Activated CD4-positive, alpha-beta T cell treated with anti-CD3 and anti-CD28 coated beads, Interleukin-2, amount 10 ng/mL, durations not matched to agents 7 days and 5 days (primary cell): ENCODE measurements around the gene NECTIN4. TPM values are rescaled to one million over a fixed set of nuclear protein-coding genes. Genes with fewer than 3 reads are reported as not detected.

ENCODE experiments used
- CTCF ChIA-PET: fragments of 350-600 bp; sonication (Branson Sonifier 250); formaldehyde crosslinking; loops from one replicate; lab custom pipeline; 2021; ENCODE audit warnings: antibody characterized with exemption; lab: Charles Lee
- POLR2A ChIA-PET: fragments of 350-600 bp; sonication (Branson Sonifier 250); formaldehyde crosslinking; loops from one replicate; lab custom pipeline; 2021; ENCODE audit warnings: antibody characterized with exemption; lab: Charles Lee
- DNase-seq: peaks from one replicate; pipeline ENCODE4 v3.0.0-alpha.2; 2020
- H3K27ac Mint-ChIP-seq: one replicate; pipeline ENCODE4 v1.8.0; 2021; ENCODE audit warnings: mild to moderate bottlenecking, moderate library complexity, mixed read lengths
- H3K27me3 Mint-ChIP-seq: one replicate; pipeline ENCODE4 v1.8.0; 2021; ENCODE audit warnings: mixed read lengths
- H3K36me3 Mint-ChIP-seq: one replicate; pipeline ENCODE4 v1.8.0; 2021; ENCODE audit warnings: low read depth, mixed read lengths
- H3K4me1 Mint-ChIP-seq: one replicate; pipeline ENCODE4 v1.8.0; 2021; ENCODE audit warnings: mixed read lengths
- H3K4me3 Mint-ChIP-seq: one replicate; pipeline ENCODE4 v1.8.0; 2021; ENCODE audit warnings: mild to moderate bottlenecking, moderate library complexity, mixed read lengths
- H3K9me3 Mint-ChIP-seq: one replicate; pipeline ENCODE4 v1.8.0; 2021; ENCODE audit warnings: mixed read lengths
- total RNA-seq, 2 experiments: library from RNA; stranded (reverse); gene quantifications; one replicate each; pipeline ENCODE4 v1.2.3, GENCODE V29; 2021

The NECTIN4 gene
- total RNA-seq, 2 experiments from 2014 or later, result 0.15 TPM; not detected in 1

DNA sequence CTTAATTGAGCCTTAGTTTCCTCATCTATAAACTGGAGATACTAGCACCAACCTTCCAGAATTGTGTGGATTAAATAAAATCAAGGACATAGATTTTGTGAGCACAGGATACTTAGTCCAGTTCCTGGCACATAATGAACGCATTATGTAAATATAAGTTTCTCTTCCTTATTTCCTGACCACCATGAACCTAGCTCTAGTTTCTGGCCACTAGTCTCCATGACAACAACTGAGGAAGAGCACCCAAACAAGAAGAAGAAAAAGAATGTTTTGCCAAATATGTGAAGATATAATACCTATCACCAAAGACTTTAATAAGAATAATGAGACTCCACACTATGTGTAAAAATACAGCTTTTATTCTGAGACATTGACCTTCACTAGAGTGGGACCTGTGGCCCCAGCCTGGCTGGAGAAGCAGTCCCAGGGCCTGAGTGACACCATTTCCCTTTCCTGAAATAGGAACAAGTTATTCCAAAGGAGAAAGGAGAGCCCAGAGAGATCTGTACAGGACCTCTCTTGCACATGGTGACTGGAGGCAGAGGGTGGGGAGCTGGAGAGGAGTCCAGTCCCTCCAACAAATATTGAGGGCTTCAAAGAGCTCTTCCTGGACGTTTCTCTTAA, 42.6 kb downstream of the NECTIN4 start:
- H3K4me3 Mint-ChIP-seq, result peak overlapping the region; percentile 79
- no peak for DNase-seq
- POLR2A ChIA-PET, result interaction anchor here (0.8 to 2.0 kb wide), 4 partner anchors 15 to 269 kb away, joined by 3 to 8 read pairs (median 4); partner anchors contain the start of gene F11R
- peaks cover 66% of the 10 kb centered on the region for H3K36me3 Mint-ChIP-seq
- no peaks in the 10 kb centered on the region for H3K9me3 Mint-ChIP-seq
- peaks cover 45% of the 10 kb centered on the region for H3K4me1 Mint-ChIP-seq
- CTCF ChIA-PET, result interaction anchor here (0.9 to 4.9 kb wide), 10 partner anchors 8 to 109 kb away, joined by 3 to 50 read pairs (median 4); partner anchors contain the start of genes ARHGAP30, F11R, KLHDC9 and TSTD1
- peak overlapping the region; percentile 97 for H3K27ac Mint-ChIP-seq
- no peaks in the 10 kb centered on the region for H3K27me3 Mint-ChIP-seq

DNA sequence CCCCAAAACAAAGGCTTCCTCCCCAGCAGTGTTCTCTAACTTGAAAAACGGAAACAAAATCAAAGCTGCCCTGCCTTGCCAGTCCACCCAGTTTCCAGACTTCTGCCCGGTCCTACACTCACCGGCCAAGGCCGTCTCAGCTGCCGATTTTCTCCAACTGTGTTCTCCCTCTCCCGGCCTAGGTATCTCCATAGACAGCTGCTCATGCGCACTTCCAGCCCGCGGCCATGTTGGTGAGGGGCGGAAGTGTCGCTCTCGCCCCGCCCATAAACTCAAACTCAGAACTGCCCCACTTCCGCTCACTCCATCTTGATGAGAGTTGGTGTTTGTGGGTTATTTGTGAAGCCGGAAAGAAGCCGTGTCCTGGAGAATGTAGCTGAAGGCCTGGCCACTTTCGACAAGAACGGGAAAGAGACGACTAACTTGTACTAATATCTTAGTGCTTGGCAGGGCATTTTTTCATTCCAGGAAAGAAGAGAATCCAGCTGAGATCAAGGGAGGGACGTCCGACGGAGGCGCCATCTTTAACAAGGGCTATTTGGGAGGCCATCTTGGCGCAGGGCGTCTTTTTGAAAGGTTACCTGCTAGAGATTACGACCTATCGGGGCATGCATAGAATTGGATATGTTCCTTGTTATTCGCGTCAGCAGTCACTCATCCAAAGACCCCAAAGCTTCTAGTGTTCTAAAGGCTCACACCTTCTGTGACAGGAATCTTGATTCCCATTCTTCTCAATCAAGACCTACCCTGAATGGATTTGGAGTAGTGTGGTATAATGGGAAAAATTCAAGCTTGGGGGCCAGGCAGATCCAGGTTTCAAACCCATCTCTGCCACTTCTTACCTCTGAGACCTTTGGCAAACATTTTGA, 43.4 kb downstream of the NECTIN4 start, which contains the start of gene USF1:
Gene USF1, minus strand, starts transcription at position 242 of the 869 bp plus-strand sequence. CDS start 2,702 bp downstream, outside the sequence.
- Mint-ChIP-seq H3K4me1 (peaks cover 49% of the 10 kb centered on the region), H3K4me3 (peak within 1 kb of the TSS; percentile 79), H3K36me3 (peaks cover 70% of the 10 kb centered on the region), H3K27ac (peak within 1 kb of the TSS; percentile 97), H3K27me3 (no peaks in the 10 kb centered on the region), H3K9me3 (no peaks in the 10 kb centered on the region)
- POLR2A ChIA-PET, result interaction anchor here (1.0 to 2.0 kb wide), 6 partner anchors 15 to 269 kb away, joined by 3 to 8 read pairs (median 4); partner anchors contain the start of genes ARHGAP30, F11R, NIT1 and PFDN2
- peak; percentile 95 for DNase-seq
- CTCF ChIA-PET, result interaction anchor here (0.6 to 4.9 kb wide), 19 partner anchors 8 to 191 kb away, joined by 3 to 50 read pairs (median 3); partner anchors contain the start of genes ARHGAP30, F11R, KLHDC9 and TSTD1

DNA sequence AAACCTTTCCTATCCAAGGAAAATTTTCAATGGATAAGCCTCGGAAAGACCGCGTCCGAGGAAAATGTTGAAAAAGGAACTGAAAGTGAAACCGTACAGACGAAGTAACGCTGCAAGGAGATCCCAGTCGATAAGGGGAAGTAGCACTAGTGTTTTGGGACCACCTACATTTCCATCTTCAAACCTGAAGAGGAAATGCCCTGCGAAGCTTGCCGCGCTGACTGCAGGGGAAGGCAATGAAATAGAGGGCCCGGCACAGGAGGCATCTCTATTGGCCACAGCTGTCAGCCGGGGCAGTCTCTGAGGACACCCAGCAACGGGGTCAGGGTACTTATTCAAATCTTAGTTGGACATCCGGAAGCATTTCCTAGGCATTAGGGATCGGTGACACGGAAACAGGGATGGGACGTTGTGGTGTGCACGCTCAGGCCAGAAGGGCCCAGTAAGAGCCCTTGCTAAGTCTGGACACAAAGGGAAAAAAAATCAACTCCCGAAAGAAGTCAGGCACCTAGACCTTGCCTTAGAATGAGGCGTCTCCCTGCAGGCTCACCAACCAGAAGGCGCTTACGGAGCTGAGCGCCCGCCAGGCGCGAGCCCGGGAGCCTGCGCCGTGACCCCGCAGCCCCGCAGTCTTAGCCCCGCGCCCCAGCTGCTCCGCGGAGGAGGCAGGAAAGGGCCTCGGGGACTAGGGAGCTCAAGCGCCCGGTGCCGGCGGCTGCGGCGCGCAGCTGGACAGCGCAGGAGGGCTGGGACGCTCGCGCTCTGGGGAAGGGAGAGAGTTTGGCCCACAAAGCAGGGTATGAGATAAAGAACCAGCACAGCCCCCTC, 44.2 kb downstream of the NECTIN4 start:
- no peaks in the 10 kb centered on the region for H3K9me3 Mint-ChIP-seq
- POLR2A ChIA-PET, result interaction anchor here (0.6 to 2.0 kb wide), 6 partner anchors 24 to 268 kb away, joined by 3 to 8 read pairs (median 3); partner anchors contain the start of genes ARHGAP30, F11R, NIT1 and PFDN2
- H3K27me3 Mint-ChIP-seq, result no peaks in the 10 kb centered on the region
- peaks cover 73% of the 10 kb centered on the region for H3K36me3 Mint-ChIP-seq
- DNase-seq, result peak; percentile 78
- CTCF ChIA-PET, result interaction anchor here (0.6 to 4.9 kb wide), 18 partner anchors 11 to 190 kb away, joined by 3 to 50 read pairs (median 3); partner anchors contain the start of genes ARHGAP30 and KLHDC9
- H3K27ac Mint-ChIP-seq, result peak overlapping the region; percentile 97
- H3K4me3 Mint-ChIP-seq, result peak overlapping the region; percentile 79
- peaks cover 51% of the 10 kb centered on the region for H3K4me1 Mint-ChIP-seq

DNA sequence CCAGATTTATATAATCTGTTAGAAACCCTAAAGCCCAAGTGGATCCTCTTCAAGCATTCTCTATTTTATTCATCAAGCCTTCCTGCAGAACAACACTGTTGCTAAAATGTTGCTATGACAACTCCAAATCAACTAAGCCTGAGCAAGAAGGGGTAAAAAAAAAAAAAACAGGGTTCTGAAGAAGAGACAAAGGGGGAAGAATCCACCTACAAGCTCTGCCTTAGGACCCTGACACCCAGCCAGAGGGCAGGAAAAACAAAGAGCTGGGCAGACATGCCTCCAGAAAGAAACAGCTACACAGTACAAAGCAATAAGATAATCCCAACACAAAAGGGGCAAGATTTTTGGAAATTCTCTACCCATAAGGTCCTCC, 44.8 kb downstream of the NECTIN4 start:
- Mint-ChIP-seq H3K4me1 (peaks cover 57% of the 10 kb centered on the region), H3K27me3 (no peaks in the 10 kb centered on the region), H3K9me3 (no peaks in the 10 kb centered on the region), H3K36me3 (peaks cover 73% of the 10 kb centered on the region), H3K4me3 (peak overlapping the region; percentile 79), H3K27ac (peak overlapping the region; percentile 97)
- no peak for DNase-seq
- POLR2A ChIA-PET, result interaction anchor here (0.6 to 2.0 kb wide), 2 partner anchors 24 to 25 kb away, joined by 3 to 8 read pairs; partner anchors contain the start of genes ARHGAP30 and F11R
- CTCF ChIA-PET, result interaction anchor here (0.6 to 4.9 kb wide), 8 partner anchors 11 to 89 kb away, joined by 3 to 50 read pairs (median 4); partner anchors contain the start of genes ARHGAP30 and KLHDC9

DNA sequence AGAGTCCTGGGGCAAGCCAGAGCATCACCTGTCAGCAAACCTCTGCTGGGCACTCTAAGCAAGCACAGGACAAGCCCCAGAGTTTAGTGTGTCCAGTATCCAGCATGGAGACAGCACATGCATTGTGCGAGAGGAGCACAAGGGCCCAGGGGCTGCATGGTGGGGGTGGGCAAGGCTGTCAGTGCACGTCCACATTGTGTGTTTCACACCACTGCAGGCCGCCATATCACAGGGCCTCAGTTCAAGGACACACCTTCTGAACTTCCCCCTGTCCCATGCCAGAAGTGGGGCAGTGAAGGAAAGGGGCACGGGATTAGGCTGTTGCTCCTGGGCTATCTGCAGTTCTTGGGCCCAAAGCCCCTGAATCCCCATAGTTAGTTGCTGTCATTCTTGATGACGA, 49.8 kb downstream of the NECTIN4 start:
- H3K4me1 Mint-ChIP-seq, result peaks cover 51% of the 10 kb centered on the region
- peak overlapping the region; percentile 84 for H3K27ac Mint-ChIP-seq
- ChIA-PET CTCF (interaction anchor here (0.6 to 5.4 kb wide), 5 partner anchors 18 to 205 kb away, joined by 3 to 36 read pairs (median 6); partner anchors contain the start of genes F11R and KLHDC9), POLR2A (interaction anchor here (0.6 kb wide), 1 partner anchor 8 kb away, joined by 6 read pairs; no protein-coding TSS in a partner anchor)
- H3K36me3 Mint-ChIP-seq, result peaks cover 49% of the 10 kb centered on the region
- no peaks in the 10 kb centered on the region for H3K27me3 Mint-ChIP-seq
- no peak for DNase-seq
- H3K9me3 Mint-ChIP-seq, result no peaks in the 10 kb centered on the region
- H3K4me3 Mint-ChIP-seq, result peak overlapping the region; percentile 60

DNA sequence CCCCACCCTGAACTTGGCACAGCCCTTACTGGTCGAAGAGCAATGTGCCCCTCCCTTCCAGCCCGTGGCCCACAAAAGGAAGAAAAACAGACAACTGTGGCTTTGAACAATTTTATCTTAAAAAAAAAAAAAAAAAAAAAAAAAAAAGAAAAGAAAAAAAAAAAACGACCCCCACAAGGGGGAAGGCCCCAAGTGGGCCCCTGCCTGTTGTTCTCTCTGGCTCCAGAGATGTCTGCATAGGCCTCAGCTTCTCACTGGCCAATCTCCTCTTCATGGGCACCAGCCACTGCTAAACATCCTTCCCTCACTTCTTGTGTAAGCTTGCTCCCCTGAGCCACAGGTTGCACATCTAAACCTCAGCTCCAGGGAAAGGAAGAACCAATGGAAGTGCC, 50.2 kb downstream of the NECTIN4 start:
- no peaks in the 10 kb centered on the region for H3K27me3 Mint-ChIP-seq
- peaks cover 47% of the 10 kb centered on the region for H3K4me1 Mint-ChIP-seq
- POLR2A ChIA-PET, result interaction anchor here (0.6 kb wide), 1 partner anchor 8 kb away, joined by 6 read pairs; no protein-coding TSS in a partner anchor
- no peaks in the 10 kb centered on the region for H3K9me3 Mint-ChIP-seq
- H3K36me3 Mint-ChIP-seq, result peaks cover 46% of the 10 kb centered on the region
- CTCF ChIA-PET, result interaction anchor here (0.6 to 5.4 kb wide), 6 partner anchors 8 to 178 kb away, joined by 3 to 36 read pairs (median 6); partner anchors contain the start of genes F11R, KLHDC9 and USF1
- peak overlapping the region; percentile 94 for H3K27ac Mint-ChIP-seq
- H3K4me3 Mint-ChIP-seq, result peak overlapping the region; percentile 81
- no peak for DNase-seq

DNA sequence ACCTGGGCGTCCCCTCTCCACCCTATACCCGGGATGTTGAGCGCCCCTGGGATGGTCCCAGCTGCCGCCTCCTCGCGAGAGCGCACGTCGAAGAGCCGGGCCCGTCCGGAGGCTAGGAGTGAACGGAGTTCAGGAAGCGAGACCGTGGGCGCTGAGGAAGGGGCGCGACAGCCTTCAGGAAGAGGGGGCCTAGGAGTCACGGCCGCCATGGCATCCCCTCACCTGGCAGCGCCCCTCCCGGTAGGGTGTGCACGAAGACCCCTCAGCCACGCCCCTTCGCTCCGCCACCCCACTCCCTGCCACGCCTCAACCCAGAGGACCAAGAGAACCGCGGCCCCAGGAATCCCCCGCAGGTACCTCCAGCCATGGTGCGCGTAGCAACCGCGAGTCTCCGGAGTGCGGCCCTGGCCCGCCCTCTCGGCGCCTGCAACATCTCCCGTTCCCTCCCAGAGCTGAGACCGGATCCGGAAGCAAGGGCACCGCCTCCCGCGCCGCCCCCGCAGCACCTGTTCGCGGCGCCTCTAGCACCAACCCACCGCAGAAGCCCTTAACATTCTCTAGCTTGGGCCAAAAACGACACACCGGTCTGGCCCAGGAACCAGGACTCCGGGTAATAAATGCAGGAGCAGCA, 50.7 kb downstream of the NECTIN4 start, which contains the start of gene TSTD1:
Gene TSTD1, minus strand, starts transcription at position 442 of the 631 bp plus-strand sequence. Its CDS starts 75 bp downstream, at position 367.
- peaks cover 46% of the 10 kb centered on the region for H3K36me3 Mint-ChIP-seq
- peaks cover 44% of the 10 kb centered on the region for H3K4me1 Mint-ChIP-seq
- H3K9me3 Mint-ChIP-seq, result no peaks in the 10 kb centered on the region
- no peaks in the 10 kb centered on the region for H3K27me3 Mint-ChIP-seq
- peak within 1 kb of the TSS; percentile 94 for H3K27ac Mint-ChIP-seq
- H3K4me3 Mint-ChIP-seq, result peak within 1 kb of the TSS; percentile 81
- ChIA-PET POLR2A (no interaction called here), CTCF (interaction anchor here (1.0 to 5.4 kb wide), 6 partner anchors 8 to 96 kb away, joined by 3 to 36 read pairs (median 6); partner anchors contain the start of genes F11R, KLHDC9 and USF1)
- peak; percentile 91 for DNase-seq

DNA sequence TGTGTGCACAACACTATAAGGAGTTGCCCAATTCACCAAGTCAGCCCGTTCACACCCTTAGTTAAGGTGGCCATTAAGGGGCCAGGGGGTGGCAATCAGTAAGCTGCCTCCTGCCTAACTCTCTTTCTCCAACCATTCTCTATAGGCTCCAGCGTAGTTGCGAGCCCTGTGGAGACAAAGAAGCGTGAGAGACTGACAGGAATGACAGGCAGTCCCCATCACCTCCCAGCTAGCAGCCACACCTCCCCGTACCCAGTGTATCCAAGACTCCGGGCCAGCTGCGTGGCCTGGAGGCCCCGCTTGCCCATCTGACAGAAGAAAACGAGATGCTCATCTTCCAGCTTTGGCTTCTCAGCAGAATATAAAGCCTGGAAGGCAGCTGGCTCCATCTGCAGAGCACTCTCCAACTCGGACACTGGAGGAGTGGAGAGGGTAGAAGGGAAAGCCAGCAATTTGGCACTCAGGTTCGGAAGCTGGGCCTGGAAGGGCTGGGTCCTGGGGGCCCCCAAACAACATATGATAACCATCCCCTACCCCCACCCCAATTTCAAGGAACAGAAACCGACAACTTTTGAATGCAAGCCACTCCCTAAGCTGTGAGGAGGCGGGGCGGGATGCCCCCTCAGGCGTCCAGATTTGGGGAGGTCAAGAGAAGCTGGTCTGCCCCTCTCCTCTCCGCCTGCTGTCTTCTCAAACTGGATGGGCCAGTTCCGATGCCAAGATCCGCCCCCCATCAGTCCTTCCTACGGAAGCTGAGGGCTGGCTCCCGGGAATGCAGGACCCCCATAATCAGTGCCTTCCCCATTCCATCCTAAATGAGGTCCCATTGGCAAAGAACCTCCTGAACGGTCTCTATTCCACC, 51.5 kb downstream of the NECTIN4 start:
- H3K27me3 Mint-ChIP-seq, result no peaks in the 10 kb centered on the region
- no peaks in the 10 kb centered on the region for H3K9me3 Mint-ChIP-seq
- ChIA-PET POLR2A (interaction anchor here (0.8 kb wide), 1 partner anchor 16 kb away, joined by 3 read pairs; no protein-coding TSS in a partner anchor), CTCF (interaction anchor here (1.0 to 5.4 kb wide), 9 partner anchors 9 to 97 kb away, joined by 3 to 36 read pairs (median 4); partner anchors contain the start of genes F11R, KLHDC9 and USF1)
- H3K27ac Mint-ChIP-seq, result peak overlapping the region; percentile 60
- no peak for DNase-seq
- H3K36me3 Mint-ChIP-seq, result peaks cover 41% of the 10 kb centered on the region
- peaks cover 42% of the 10 kb centered on the region for H3K4me1 Mint-ChIP-seq
- peak overlapping the region; percentile 81 for H3K4me3 Mint-ChIP-seq

DNA sequence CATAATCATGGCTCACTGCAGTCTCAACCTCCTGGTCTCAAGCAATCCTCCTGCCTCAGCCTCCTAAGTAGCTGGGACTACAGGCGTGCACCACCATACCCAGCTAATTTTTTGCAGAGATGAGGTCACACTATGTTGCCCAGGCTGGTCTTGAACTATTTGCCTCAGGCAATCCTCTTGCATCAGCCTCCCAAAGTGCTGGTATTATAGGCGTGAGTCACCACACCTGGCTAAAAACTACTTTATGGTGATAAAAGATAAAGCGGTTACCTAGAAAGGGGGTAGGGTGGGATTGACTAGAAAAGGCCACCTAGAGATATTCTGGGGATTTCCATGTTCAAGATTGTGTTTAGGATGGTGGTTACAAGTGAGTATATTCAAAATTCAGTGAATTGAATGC, 55.6 kb downstream of the NECTIN4 start:
- H3K36me3 Mint-ChIP-seq, result peaks cover 3% of the 10 kb centered on the region
- H3K4me3 Mint-ChIP-seq, result no peak overlapping the region
- no peaks in the 10 kb centered on the region for H3K27me3 Mint-ChIP-seq
- H3K9me3 Mint-ChIP-seq, result no peaks in the 10 kb centered on the region
- ChIA-PET POLR2A (no interaction called here), CTCF (interaction anchor here (0.6 to 4.2 kb wide), 3 partner anchors 12 to 927 kb away, joined by 3 to 19 read pairs (median 3); partner anchors contain the start of gene F11R)
- no peak for DNase-seq
- H3K27ac Mint-ChIP-seq, result no peak overlapping the region
- peaks cover 22% of the 10 kb centered on the region for H3K4me1 Mint-ChIP-seq

DNA sequence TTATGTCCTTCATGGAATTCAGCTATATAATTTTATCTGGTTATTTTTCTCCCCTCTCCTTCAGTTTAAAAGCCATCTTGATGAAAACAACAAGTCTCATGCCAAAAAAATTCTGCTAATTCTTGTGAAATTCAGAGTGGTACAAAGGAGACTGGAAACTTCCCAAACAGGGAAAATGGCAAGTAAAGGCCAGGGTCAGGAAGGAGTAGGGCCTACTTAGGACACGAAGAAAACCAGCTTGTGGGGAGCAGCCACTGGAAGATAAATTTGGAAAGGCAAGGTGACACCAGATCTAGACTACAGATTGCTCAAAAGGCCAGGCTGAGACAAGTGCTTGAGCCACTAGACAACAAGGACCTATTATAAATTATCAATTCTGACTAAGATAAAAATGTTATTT, 56.9 kb downstream of the NECTIN4 start:
- peaks cover 11% of the 10 kb centered on the region for H3K4me1 Mint-ChIP-seq
- H3K4me3 Mint-ChIP-seq, result no peak overlapping the region
- peaks cover 2% of the 10 kb centered on the region for H3K36me3 Mint-ChIP-seq
- no peaks in the 10 kb centered on the region for H3K27me3 Mint-ChIP-seq
- H3K27ac Mint-ChIP-seq, result no peak overlapping the region
- H3K9me3 Mint-ChIP-seq, result no peaks in the 10 kb centered on the region
- CTCF ChIA-PET, result interaction anchor here (0.7 to 4.2 kb wide), 4 partner anchors 9 to 65 kb away, joined by 3 to 19 read pairs (median 4); partner anchors contain the start of gene F11R
- no peak for DNase-seq
- POLR2A ChIA-PET, result no interaction called here
